GM12864 (cell line): ENCODE results near the gene KLKB1.
A peak's percentile ranks its signal among the peaks of the same experiment; 100 is the strongest.

Experiments used
- DNase-seq: peaks from one replicate; pipeline ENCODE4 v3.0.0-alpha.2; 2011; ENCODE audit warnings: low read depth
- H3K4me3 ChIP-seq: 2 replicates; pipeline ENCODE4 v1.5.1; 2011; ENCODE audit warnings: mild to moderate bottlenecking, low read depth, low read length, control low read depth
- CTCF ChIP-seq: IDR thresholded peaks from 2 replicates; pipeline ENCODE4 v1.5.1; 2011; ENCODE audit warnings: low read depth, mild to moderate bottlenecking, moderate library complexity, low read length, control low read depth, inconsistent platforms; ENCODE audit errors: missing control alignments

KLKB1 gene

GRCh38 chr4:186283311-186283710 is 56.0 kb downstream of the KLKB1 start:
- no peak overlapping the region for H3K4me3 ChIP-seq
- no peak for TF ChIP-seq CTCF

DNA sequence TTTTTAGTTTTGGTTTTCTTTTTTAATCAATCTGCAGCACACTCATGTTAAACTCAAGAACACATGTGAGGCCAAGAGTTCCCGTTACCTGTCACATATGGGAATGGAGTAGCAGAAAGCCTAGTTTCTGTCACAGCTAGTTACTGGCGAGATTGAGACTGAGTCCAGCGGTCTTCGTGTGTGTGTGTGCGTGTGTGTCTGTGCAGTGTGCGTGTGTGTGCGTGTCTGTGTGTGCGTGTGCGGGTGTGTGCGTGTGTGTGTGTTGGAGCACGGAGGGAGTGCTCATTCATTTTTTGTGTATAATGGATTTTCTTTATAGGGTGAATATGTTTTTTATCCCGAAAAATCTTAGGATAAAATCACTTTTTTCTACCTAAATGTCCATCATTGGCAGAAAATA is 57.8 kb downstream of the KLKB1 start:
- no peak for DNase-seq
- no peak overlapping the region for H3K4me3 ChIP-seq
- TF ChIP-seq CTCF = no peak

More at GRCh38 chr4:186283311-186283710, 56.0 kb downstream of the KLKB1 start:
- no peak for DNase-seq

DNA sequence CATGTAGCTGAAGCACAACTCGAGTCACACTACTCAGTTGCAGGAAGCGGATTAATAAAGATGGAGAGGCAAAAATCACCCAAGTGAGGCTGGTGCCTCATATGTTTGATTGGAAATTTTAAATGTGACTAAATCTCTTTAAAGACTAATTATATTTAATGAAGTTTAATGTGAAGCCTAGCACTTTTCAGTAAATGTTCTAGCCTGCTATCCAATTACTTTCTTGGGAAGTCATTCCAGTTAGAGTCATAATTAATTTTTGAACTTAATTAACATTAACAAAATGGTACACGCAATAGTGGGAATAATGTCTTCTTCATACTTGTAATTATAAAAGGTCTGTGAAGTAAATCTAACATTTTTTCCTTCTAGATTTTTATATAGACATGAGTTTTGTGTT is 59.3 kb downstream of the KLKB1 start:
- no peak for TF ChIP-seq CTCF
- no peak overlapping the region for H3K4me3 ChIP-seq
- no peak for DNase-seq

DNA sequence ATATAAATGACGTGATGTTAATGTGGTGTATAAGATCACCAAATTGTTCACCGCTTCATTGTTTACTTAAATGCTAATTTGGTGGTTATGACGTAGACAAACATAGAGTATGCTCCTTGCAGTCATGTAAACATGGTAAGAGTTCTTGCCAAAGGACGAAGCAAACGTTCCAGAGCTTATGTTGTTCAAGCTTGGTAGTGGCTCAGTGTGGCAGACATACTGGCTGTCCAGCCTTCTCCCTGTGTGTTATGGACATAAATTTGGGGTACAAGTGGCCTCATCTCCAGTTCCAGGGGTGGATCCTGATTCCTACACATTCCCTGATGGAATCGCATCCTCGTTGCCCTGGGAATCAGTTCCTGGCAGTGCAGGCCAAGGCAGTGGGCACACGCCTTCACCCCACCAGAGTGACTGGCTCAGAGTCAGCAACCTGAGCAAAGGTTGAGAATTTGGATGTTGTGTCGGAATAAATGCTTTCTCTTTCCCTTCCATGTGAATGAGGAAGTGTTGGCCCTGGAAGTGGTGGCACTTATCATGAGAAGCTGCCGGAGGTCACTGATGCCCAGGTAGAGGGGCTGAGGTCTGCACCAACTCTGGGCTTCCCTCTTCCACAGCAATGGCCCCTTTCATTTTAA is 64.1 kb downstream of the KLKB1 start:
- TF ChIP-seq CTCF = no peak
- H3K4me3 ChIP-seq = no peak overlapping the region
- DNase-seq = no peak

GRCh38 chr4:186294160-186294559 is 66.9 kb downstream of the KLKB1 start:
- DNase-seq = no peak
- no peak for TF ChIP-seq CTCF
- no peak overlapping the region for H3K4me3 ChIP-seq

DNA sequence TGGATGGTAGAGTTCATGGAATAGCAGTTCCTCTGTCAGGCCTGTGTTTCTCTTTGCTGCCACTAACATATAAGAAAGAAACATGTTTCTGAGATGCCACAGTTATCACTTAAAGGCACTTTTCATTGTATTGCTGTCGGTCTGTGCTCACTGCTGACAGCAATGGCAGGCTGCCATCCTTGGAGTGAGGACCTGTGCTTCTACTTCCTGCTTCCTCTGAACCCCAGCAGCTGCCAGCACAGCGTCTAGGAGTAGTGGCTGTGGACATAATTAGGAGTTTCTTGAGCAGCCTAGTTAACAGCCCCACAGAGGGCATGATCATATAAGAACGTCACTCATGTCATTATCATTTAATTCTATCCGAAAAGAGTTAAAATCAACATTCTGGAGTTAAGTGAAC is 69.2 kb downstream of the KLKB1 start:
- TF ChIP-seq CTCF = no peak
- H3K4me3 ChIP-seq = no peak overlapping the region
- DNase-seq = no peak

- TF ChIP-seq CTCF = peak; percentile 51
- no peak overlapping the region for H3K4me3 ChIP-seq
- peak; percentile 16 for DNase-seq
These were observed 69.8 kb downstream of the KLKB1 start for GRCh38 chr4:186297013-186297645.
